Activated CD8-positive, alpha-beta memory T cell treated with anti-CD3 and anti-CD28 coated beads, Interleukin-2, amount 50 U/mL, for 1 hour (primary cell): Measurements from ENCODE around the gene MAST3.

Experiments
- DNase-seq: peaks from one replicate; pipeline ENCODE4 v3.0.0-alpha.2; 2020; ENCODE audit errors: extremely low read depth

Gene MAST3

GRCh38 chr19:18097217-18097992 lies at the start of gene MAST3:
Gene MAST3 (plus strand): TSS chr19:18097778. CDS start chr19:18097793, 15 bp downstream.
- peak; percentile 61 for DNase-seq

GRCh38 chr19:18049385-18049784 lies 48.2 kb upstream of the MAST3 start:
- no peak for DNase-seq

GRCh38 chr19:18051887-18052286 lies 45.7 kb upstream of the MAST3 start:
- DNase-seq = no peak

GRCh38 chr19:18053576-18054219 lies 43.9 kb upstream of the MAST3 start:
- no peak for DNase-seq

GRCh38 chr19:18055967-18056366 lies 41.6 kb upstream of the MAST3 start:
- DNase-seq = no peak

- no peak for DNase-seq
These were observed 40.0 kb upstream of the MAST3 start for GRCh38 chr19:18057557-18057956.

- peak; percentile 47 for DNase-seq
These were observed 39.2 kb upstream of the MAST3 start for GRCh38 chr19:18058208-18059009.

- DNase-seq = no peak
These were observed 38.3 kb upstream of the MAST3 start for GRCh38 chr19:18059297-18059696.

- no peak for DNase-seq
These were observed 37.7 kb upstream of the MAST3 start for GRCh38 chr19:18059902-18060301.

GRCh38 chr19:18060472-18060871 lies 37.1 kb upstream of the MAST3 start:
- no peak for DNase-seq

- no peak for DNase-seq
These were observed 35.5 kb upstream of the MAST3 start for GRCh38 chr19:18062028-18062427.

- no peak for DNase-seq
These were observed 34.1 kb upstream of the MAST3 start for GRCh38 chr19:18063463-18063862.

GRCh38 chr19:18065173-18065495 lies 32.4 kb upstream of the MAST3 start:
- no peak for DNase-seq

- no peak for DNase-seq
These were observed 29.2 kb upstream of the MAST3 start for GRCh38 chr19:18068395-18068794.

- no peak for DNase-seq
These were observed 28.2 kb upstream of the MAST3 start for GRCh38 chr19:18069383-18069782.

GRCh38 chr19:18070181-18070580 lies 27.4 kb upstream of the MAST3 start:
- no peak for DNase-seq

GRCh38 chr19:18072335-18072734 lies 25.2 kb upstream of the MAST3 start:
- no peak for DNase-seq

GRCh38 chr19:18073197-18073596 lies 24.4 kb upstream of the MAST3 start:
- no peak for DNase-seq

GRCh38 chr19:18074192-18074591 lies 23.4 kb upstream of the MAST3 start:
- DNase-seq = no peak

- DNase-seq = no peak
These were observed 13.5 kb upstream of the MAST3 start for GRCh38 chr19:18083929-18084684.

- DNase-seq = no peak
These were observed 11.7 kb upstream of the MAST3 start for GRCh38 chr19:18085702-18086457.
